Endodermal cell (in vitro differentiated cells): ENCODE data around the gene TBC1D8. TPM values are rescaled to one million over a fixed set of nuclear protein-coding genes. Genes with fewer than 3 reads are reported as not detected.

Source experiments
- DNase-seq: peaks from one replicate; pipeline ENCODE4 v3.0.0-alpha.2; 2017
- H3K27ac ChIP-seq: 2 replicates; pipeline ENCODE4 v1.5.1; 2013; ENCODE audit warnings: mild to moderate bottlenecking, low read depth, low read length, moderate library complexity
- H3K27me3 ChIP-seq: 2 replicates; pipeline ENCODE4 v1.6.1; 2013; ENCODE audit warnings: mild to moderate bottlenecking, low read length, moderate library complexity; ENCODE audit not compliant: insufficient read depth, control insufficient read depth, poor library complexity, severe bottlenecking
- H3K36me3 ChIP-seq: 2 replicates; pipeline ENCODE4 v1.7.0; 2013; ENCODE audit warnings: mild to moderate bottlenecking, low read length, moderate library complexity; ENCODE audit not compliant: control insufficient read depth, insufficient read depth
- H3K4me1 ChIP-seq: one replicate; pipeline ENCODE4 v1.7.0; 2013; ENCODE audit warnings: low read length; ENCODE audit not compliant: control insufficient read depth, insufficient read depth
- H3K4me3 ChIP-seq: 2 replicates; pipeline ENCODE4 v1.5.1; 2013; ENCODE audit warnings: mild to moderate bottlenecking, low read length, moderate library complexity
- H3K9ac ChIP-seq: 2 replicates; pipeline ENCODE4 v1.6.1; 2013; ENCODE audit warnings: mild to moderate bottlenecking, low read length, moderate library complexity; ENCODE audit not compliant: poor library complexity, severe bottlenecking; ENCODE audit errors: extremely low read depth
- H3K9me3 ChIP-seq: 2 replicates; pipeline ENCODE4 v1.6.1; 2013; ENCODE audit warnings: mild to moderate bottlenecking, low read length, moderate library complexity; ENCODE audit not compliant: control insufficient read depth
- H3K27ac Mint-ChIP-seq: 2 replicates; pipeline ENCODE4 v1.8.0; 2020; ENCODE audit warnings: mixed read lengths
- H3K27me3 Mint-ChIP-seq: 2 replicates; pipeline ENCODE4 v1.8.0; 2021; ENCODE audit warnings: mild to moderate bottlenecking, mixed read lengths; ENCODE audit not compliant: insufficient read depth
- H3K36me3 Mint-ChIP-seq: 2 replicates; pipeline ENCODE4 v1.8.0; 2020; ENCODE audit warnings: low read depth, mixed read lengths
- H3K4me1 Mint-ChIP-seq: 2 replicates; pipeline ENCODE4 v1.8.0; 2020; ENCODE audit warnings: mixed read lengths
- H3K4me3 Mint-ChIP-seq: 2 replicates; pipeline ENCODE4 v1.8.0; 2020; ENCODE audit warnings: mild to moderate bottlenecking, moderate library complexity, mixed read lengths
- H3K9me3 Mint-ChIP-seq: 2 replicates; pipeline ENCODE4 v1.8.0; 2020; ENCODE audit warnings: mild to moderate bottlenecking, mixed read lengths
- WGBS, 2 experiments: methylation state at CpG; one replicate each; pipeline versions ENCODE4 v1.1.5 to v1.1.7; 2013; ENCODE audit warnings: missing lambda C conversion rate in 2 of 2, mixed read lengths in 1 of 2; ENCODE audit not compliant: insufficient coverage in 1 of 2, insufficient read length in 1 of 2; 5-methylcytosine and 5-hydroxymethylcytosine counted together
- total RNA-seq, 2 donors: library from RNA; stranded (reverse); fragmentation: NEBNext Ultra II Directional in 1 of 2; extraction: Animal tissue kit (Norgen Biotek cat#: 25700) in 1 of 2; gene quantifications; 2 replicates in 1 of 2; 3 replicates in 1 of 2; pipeline ENCODE4 v1.2.1, GENCODE V29; 2021
- TF ChIP-seq, protein P1 (sequence below): fragments of 200-600 bp; sonication (generic); conservative IDR thresholded peaks from 2 replicates; pipeline ENCODE4 v1.5.0; 2021; ENCODE audit warnings: antibody characterized with exemption, mild to moderate bottlenecking

Gene TBC1D8
- total RNA-seq, 2 donors from 2014 or later = 14.4 to 14.5 TPM

DNA sequence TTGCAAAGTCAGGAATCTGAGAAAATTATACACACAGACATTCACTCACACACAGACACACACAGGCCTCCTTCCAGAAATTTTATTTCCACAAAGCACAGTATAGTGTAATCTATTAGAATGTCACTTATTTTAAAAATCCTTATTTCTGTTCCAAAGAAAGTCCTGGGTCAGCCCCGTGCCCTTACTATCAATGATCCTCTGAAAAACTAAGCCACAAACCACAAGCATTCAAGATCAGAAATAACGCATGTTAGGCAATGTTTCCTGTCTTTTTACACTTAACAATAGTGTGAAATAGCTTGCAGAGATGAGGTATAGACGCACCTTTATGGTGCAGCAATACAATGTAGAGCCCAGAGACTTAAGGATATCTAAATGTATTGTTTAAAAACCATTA is 25.8 kb downstream of the TBC1D8 start:
- Mint-ChIP-seq H3K4me3 (no peak overlapping the region), H3K4me1 (peaks cover 5% of the 10 kb centered on the region), H3K27ac (no peak overlapping the region), H3K9me3 (no peaks in the 10 kb centered on the region), H3K27me3 (no peaks in the 10 kb centered on the region), H3K36me3 (no peaks in the 10 kb centered on the region)
- 88% methylated on average over 3 of the region's 3 CpGs; no CpG with 5 or more reads in 1 of the 2 experiments for WGBS, 2 experiments
- Histone ChIP-seq H3K27ac (no peak overlapping the region), H3K9me3 (no peaks in the 10 kb centered on the region), H3K9ac (no peak overlapping the region), H3K36me3 (no peaks in the 10 kb centered on the region), H3K27me3 (no peaks in the 10 kb centered on the region), H3K4me1 (no peaks in the 10 kb centered on the region), H3K4me3 (no peak overlapping the region)
- DNase-seq = no peak
- TF ChIP-seq, protein P1, sequence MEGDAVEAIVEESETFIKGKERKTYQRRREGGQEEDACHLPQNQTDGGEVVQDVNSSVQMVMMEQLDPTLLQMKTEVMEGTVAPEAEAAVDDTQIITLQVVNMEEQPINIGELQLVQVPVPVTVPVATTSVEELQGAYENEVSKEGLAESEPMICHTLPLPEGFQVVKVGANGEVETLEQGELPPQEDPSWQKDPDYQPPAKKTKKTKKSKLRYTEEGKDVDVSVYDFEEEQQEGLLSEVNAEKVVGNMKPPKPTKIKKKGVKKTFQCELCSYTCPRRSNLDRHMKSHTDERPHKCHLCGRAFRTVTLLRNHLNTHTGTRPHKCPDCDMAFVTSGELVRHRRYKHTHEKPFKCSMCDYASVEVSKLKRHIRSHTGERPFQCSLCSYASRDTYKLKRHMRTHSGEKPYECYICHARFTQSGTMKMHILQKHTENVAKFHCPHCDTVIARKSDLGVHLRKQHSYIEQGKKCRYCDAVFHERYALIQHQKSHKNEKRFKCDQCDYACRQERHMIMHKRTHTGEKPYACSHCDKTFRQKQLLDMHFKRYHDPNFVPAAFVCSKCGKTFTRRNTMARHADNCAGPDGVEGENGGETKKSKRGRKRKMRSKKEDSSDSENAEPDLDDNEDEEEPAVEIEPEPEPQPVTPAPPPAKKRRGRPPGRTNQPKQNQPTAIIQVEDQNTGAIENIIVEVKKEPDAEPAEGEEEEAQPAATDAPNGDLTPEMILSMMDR = no peak

DNA sequence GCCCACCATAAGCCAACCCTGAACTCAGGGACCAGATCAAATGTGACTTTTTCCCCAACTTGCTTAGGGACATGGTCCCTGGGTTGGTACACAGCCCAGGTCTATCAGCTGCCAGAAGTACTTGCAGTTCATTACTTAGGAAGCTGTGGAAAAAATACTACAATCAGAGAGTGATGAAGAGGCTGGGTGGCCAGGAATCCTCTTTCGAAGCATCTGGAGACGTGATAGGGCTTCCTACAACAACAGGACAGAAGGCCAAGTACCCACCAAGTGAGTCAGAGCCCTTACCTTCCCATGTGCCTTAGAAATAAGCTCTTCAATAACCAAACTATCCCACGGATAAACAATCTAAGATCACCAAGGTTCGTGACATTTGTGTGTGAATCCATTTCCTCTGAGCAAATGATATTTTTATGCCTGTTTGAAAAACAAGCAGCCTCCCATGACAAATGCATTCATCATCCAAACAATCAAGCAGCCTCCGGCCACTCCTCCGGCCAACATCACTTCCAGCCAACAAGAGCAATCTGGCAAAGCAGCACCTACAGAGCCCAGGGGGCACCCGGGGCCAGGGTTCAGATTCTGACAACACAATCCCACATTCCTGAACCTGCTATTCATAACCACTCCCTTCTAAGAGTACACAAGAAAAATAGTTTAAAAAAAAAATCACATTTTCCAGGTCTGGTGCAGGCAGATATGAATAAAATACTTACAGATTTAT is 26.4 kb downstream of the TBC1D8 start:
- Mint-ChIP-seq H3K27ac (no peak overlapping the region), H3K36me3 (no peaks in the 10 kb centered on the region), H3K4me3 (no peak overlapping the region), H3K4me1 (peaks cover 5% of the 10 kb centered on the region), H3K27me3 (no peaks in the 10 kb centered on the region), H3K9me3 (no peaks in the 10 kb centered on the region)
- no peak for DNase-seq
- no peaks in the 10 kb centered on the region for H3K36me3 ChIP-seq
- H3K27ac ChIP-seq = no peak overlapping the region
- no peaks in the 10 kb centered on the region for H3K9me3 ChIP-seq
- no peak overlapping the region for H3K4me3 ChIP-seq
- TF ChIP-seq, protein P1 = no peak
- H3K4me1 ChIP-seq = no peaks in the 10 kb centered on the region
- WGBS, 2 experiments = 76 to 92% methylated on average over 2 to 7 of the region's 7 CpGs
- H3K9ac ChIP-seq = no peak overlapping the region
- H3K27me3 ChIP-seq = no peaks in the 10 kb centered on the region

DNA sequence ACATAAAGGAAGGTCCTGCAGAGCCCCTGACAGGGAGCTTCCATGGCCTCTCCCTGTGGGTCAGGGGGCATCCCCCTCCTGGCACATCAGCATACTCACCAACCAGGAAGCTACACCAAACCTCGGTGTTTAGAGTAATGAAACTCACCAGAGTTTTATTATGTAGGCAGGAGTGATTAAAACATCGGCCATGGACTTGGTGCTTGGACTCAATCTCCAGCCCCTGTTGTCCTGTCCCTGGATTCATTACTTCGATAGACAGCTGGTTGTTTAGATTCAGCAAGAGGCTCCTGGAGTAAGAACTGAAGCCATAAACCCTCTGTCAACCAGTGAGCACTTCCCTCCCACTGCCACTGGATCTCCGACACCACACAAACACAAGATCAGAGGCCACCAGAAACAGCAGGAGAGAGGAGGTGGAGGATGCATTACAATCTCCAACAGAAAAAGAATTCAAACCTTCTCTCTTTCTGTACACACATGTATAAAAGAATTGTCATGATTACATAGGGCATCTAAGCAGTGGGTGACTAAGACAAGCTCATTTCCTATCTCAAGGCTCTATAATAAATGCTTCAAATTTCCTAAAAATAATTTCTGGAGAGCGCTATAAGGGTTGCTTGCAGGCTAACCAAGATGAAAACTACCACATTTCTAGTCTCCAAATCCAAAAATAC is 27.2 kb downstream of the TBC1D8 start:
- H3K36me3 ChIP-seq = no peaks in the 10 kb centered on the region
- H3K27ac Mint-ChIP-seq = no peak overlapping the region
- DNase-seq = no peak
- no peak overlapping the region for H3K4me3 Mint-ChIP-seq
- H3K27me3 Mint-ChIP-seq = no peaks in the 10 kb centered on the region
- H3K36me3 Mint-ChIP-seq = no peaks in the 10 kb centered on the region
- no peak overlapping the region for H3K9ac ChIP-seq
- WGBS, 2 experiments = 85 to 96% methylated on average over 3 to 5 of the region's 5 CpGs
- H3K4me1 Mint-ChIP-seq = peaks cover 5% of the 10 kb centered on the region
- no peaks in the 10 kb centered on the region for H3K4me1 ChIP-seq
- TF ChIP-seq, protein P1 = no peak
- H3K9me3 ChIP-seq = no peaks in the 10 kb centered on the region
- H3K27me3 ChIP-seq = no peaks in the 10 kb centered on the region
- no peak overlapping the region for H3K27ac ChIP-seq
- no peaks in the 10 kb centered on the region for H3K9me3 Mint-ChIP-seq
- H3K4me3 ChIP-seq = no peak overlapping the region
